OCI-LY1 (cell line): Measurements from ENCODE around the gene CRTC1.

Source experiments
- CTCF ChIP-seq: fragments of 200-600 bp; sonication (generic), shearing (Covaris generic); IDR thresholded peaks from 2 replicates; pipeline ENCODE4 v1.5.1; 2017; ENCODE audit warnings: mild to moderate bottlenecking, antibody characterized with exemption, low read length, moderate library complexity, mixed read lengths
- EZH2 ChIP-seq: fragments of 200-600 bp; sonication (generic), shearing (Covaris generic); IDR thresholded peaks from 2 replicates; pipeline ENCODE4 v1.8.0; 2017; ENCODE audit warnings: borderline replicate concordance, mixed run types, mild to moderate bottlenecking, antibody characterized with exemption, low read length, moderate library complexity, mixed read lengths

GRCh38 chr19:18668252-18668631 lies 15.2 kb upstream of the CRTC1 start:
- no peak for TF ChIP-seq CTCF
- no peak for TF ChIP-seq EZH2
